A673 (cell line): ENCODE results near the gene RFTN1. TPM values are rescaled to one million over a fixed set of nuclear protein-coding genes. Genes with fewer than 3 reads are reported as not detected.

ENCODE experiments used
- BruUV-seq: library from RNA; stranded (reverse); fragments of 400-500 nt; replicated peaks from 2 replicates; lab custom pipeline; 2021; lab: Mats Ljungman, UMichigan
- CTCF ChIA-PET: fragments of 300-600 bp; sonication (Branson Sonifier 250); formaldehyde crosslinking; loops from one replicate; lab custom pipeline; 2022; ENCODE audit warnings: antibody characterized with exemption; lab: Charles Lee
- POLR2A ChIA-PET: fragments of 300-600 bp; sonication (Branson Sonifier 250); formaldehyde crosslinking; loops from one replicate; lab custom pipeline; 2022; ENCODE audit warnings: antibody characterized with exemption; ENCODE audit not compliant: low non-redundant PET; lab: Charles Lee
- DNase-seq: peaks from one replicate; pipeline ENCODE4 v3.0.0-alpha.2; 2015; ENCODE audit warnings: low spot score
- H3K27ac ChIP-seq: fragments of 200-600 bp; sonication (generic); 2 replicates; pipeline ENCODE4 v1.5.1; 2016; ENCODE audit warnings: mixed run types, low read depth, mild to moderate bottlenecking, mixed read lengths, antibody characterized with exemption, low read length; ENCODE audit not compliant: poor library complexity, severe bottlenecking
- H3K27me3 ChIP-seq: fragments of 200-600 bp; sonication (generic); replicated peaks from 2 replicates; pipeline ENCODE4 v1.6.1; 2017; ENCODE audit warnings: mixed run types, low read depth, mild to moderate bottlenecking, mixed read lengths, antibody characterized with exemption, low read length; ENCODE audit not compliant: insufficient read depth, poor library complexity
- H3K36me3 ChIP-seq: fragments of 200-600 bp; sonication (generic); 2 replicates; pipeline ENCODE4 v1.6.1; 2016; ENCODE audit warnings: mixed run types, mild to moderate bottlenecking, mixed read lengths, antibody characterized with exemption, low read length; ENCODE audit not compliant: insufficient read depth, poor library complexity, severe bottlenecking
- H3K4me1 ChIP-seq: fragments of 200-600 bp; sonication (generic); 2 replicates; pipeline ENCODE4 v1.6.1; 2017; ENCODE audit warnings: mixed run types, mild to moderate bottlenecking, mixed read lengths, antibody characterized with exemption, low read length; ENCODE audit not compliant: insufficient read depth, poor library complexity, severe bottlenecking
- H3K4me3 ChIP-seq: fragments of 200-600 bp; sonication (generic); 2 replicates; pipeline ENCODE4 v1.5.1; 2016; ENCODE audit warnings: low read depth, mixed run types, mild to moderate bottlenecking, mixed read lengths, low read length; ENCODE audit not compliant: poor library complexity, severe bottlenecking
- H3K9me3 ChIP-seq: fragments of 200-600 bp; sonication (generic); 2 replicates; pipeline ENCODE4 v1.6.1; 2016; ENCODE audit warnings: mixed run types, low read depth, mild to moderate bottlenecking, mixed read lengths, antibody characterized with exemption, low read length; ENCODE audit not compliant: poor library complexity, severe bottlenecking
- CTCF ChIP-seq: fragments of 300-800, 200-600 bp; sonication (generic); conservative IDR thresholded peaks from 2 replicates; pipeline ENCODE4 v1.5.1; 2017; ENCODE audit warnings: low read depth, mild to moderate bottlenecking, antibody characterized with exemption, low read length, moderate library complexity, mixed read lengths
- EZH2 ChIP-seq: fragments of 200-600 bp; sonication (generic); IDR thresholded peaks from 2 replicates; pipeline ENCODE4 v1.6.1; 2017; ENCODE audit warnings: borderline replicate concordance, low read depth, mild to moderate bottlenecking, mixed read lengths, antibody characterized with exemption, low read length; ENCODE audit not compliant: poor library complexity, severe bottlenecking
- intact Hi-C: fragments of 100-400 bp; cut with micrococcal nuclease; formaldehyde crosslinking; loops from one replicate; pipeline ENCODE4 v1.10.0; 2022; ENCODE audit not compliant: unreplicated experiment
- total RNA-seq: library from RNA; stranded (reverse); gene quantifications from 2 replicates; pipeline ENCODE4 v1.2.3, GENCODE V29; 2021

RFTN1 gene
- total RNA-seq, 1 experiment from 2014 or later: 0.60 TPM

DNA sequence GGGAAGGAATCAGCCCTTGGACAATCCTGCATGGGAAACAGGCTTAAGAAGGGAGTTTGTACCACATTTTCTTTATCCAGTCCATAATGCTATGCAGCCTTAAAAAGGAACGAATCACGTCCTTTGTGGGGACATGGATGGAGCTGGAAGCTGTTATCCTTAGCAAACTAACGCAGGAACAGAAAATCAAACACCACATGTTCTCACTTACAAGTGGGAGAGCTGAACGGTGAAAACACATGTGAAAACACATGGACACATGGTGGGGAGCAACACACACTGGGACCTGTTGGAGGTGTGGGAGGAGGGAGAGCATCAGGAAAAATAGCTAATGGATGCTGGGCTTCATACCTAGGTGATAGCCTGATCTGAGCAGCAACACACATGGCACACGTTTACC lies 178.2 kb downstream of the RFTN1 start:
- ChIA-PET POLR2A (no interaction called here), CTCF (no interaction called here)
- H3K27ac ChIP-seq: no peak overlapping the region
- no peak for DNase-seq
- intact Hi-C loops: no loop called here
- TF ChIP-seq EZH2: no peak
- TF ChIP-seq CTCF: no peak
- no peaks in the 10 kb centered on the region for H3K4me1 ChIP-seq
- no peaks in the 10 kb centered on the region for H3K36me3 ChIP-seq
- peaks cover 6% of the 10 kb centered on the region for H3K9me3 ChIP-seq
- no peak overlapping the region for H3K4me3 ChIP-seq
- no TSS peak for BruUV-seq
- no peaks in the 10 kb centered on the region for H3K27me3 ChIP-seq

GRCh38 chr3:16334909-16335308 lies 178.6 kb downstream of the RFTN1 start:
- CTCF ChIA-PET: no interaction called here
- Histone ChIP-seq H3K9me3 (peaks cover 6% of the 10 kb centered on the region), H3K27me3 (no peaks in the 10 kb centered on the region), H3K4me1 (no peaks in the 10 kb centered on the region), H3K27ac (no peak overlapping the region), H3K36me3 (no peaks in the 10 kb centered on the region), H3K4me3 (no peak overlapping the region)
- DNase-seq: no peak
- POLR2A ChIA-PET: no interaction called here
- TF ChIP-seq CTCF (no peak), EZH2 (no peak)
- BruUV-seq: no TSS peak
- intact Hi-C loops: no loop called here

DNA sequence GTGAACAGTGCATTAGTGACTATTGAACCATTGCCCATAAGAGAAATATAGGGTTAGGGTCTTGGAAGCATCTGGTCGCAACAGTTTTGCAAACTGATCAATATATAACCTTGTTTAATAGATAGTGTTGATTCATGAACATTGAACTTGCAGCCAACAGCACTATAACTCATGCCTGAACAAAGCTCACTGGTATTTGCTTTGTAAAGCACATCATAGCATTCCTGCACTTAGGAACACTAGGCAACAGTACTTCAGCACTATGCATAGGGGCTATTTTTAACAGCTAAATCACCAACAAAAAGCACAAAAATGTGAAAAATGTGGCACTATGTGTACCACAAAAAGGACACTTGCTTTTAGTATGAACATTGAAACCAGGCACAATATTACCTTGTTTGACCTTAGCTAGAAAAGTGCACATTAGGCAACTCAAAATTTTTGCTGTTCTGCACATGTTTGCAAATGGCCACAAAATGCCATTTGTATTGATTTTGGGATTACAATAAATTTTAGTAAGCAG lies 180.5 kb downstream of the RFTN1 start:
- Histone ChIP-seq H3K36me3 (no peaks in the 10 kb centered on the region), H3K9me3 (peaks cover 6% of the 10 kb centered on the region), H3K27me3 (no peaks in the 10 kb centered on the region), H3K27ac (no peak overlapping the region), H3K4me3 (no peak overlapping the region), H3K4me1 (no peaks in the 10 kb centered on the region)
- TF ChIP-seq EZH2: no peak
- no peak for TF ChIP-seq CTCF
- CTCF ChIA-PET: no interaction called here
- no TSS peak for BruUV-seq
- DNase-seq: no peak
- POLR2A ChIA-PET: no interaction called here
- intact Hi-C loops: no loop called here
